ENCODE measurements around the gene CTBP2. TPM values are rescaled to one million over a fixed set of nuclear protein-coding genes. Genes with fewer than 3 reads are reported as not detected.

Gene CTBP2
- total RNA-seq, 1 experiment from 2014 or later = 125 TPM

- H3K27me3 ChIP-seq (ENCODE audit: control insufficient read depth, insufficient read depth, low read length) = no peaks in the 10 kb centered on the region
- POLR2A ChIA-PET = no interaction called here
- no peaks in the 10 kb centered on the region for H3K4me1 ChIP-seq (ENCODE audit: control insufficient read depth, insufficient read depth, low read length)
- no peak overlapping the region for H3K4me3 ChIP-seq (ENCODE audit: low read depth in 2 of 2, low read length in 2 of 2)
- CTCF ChIA-PET = no interaction called here
- ATAC-seq = no peak
- intact Hi-C loops (cut with micrococcal nuclease; ENCODE audit: unreplicated experiment) (no loop called here), in situ Hi-C loops (cut with HindIII; ENCODE audit: low pct_unique_long_range_greater_than_20kb, low sequenced_read_pairs) (no loop called here)
- no peak for TF ChIP-seq REST (IDR thresholded peaks at IDR 0.05; ENCODE audit: insufficient read depth in 1 of 2, low read depth in 2 of 2, low read length in 1 of 2)
- no peak for TF ChIP-seq POLR2AphosphoS5 (IDR thresholded peaks at IDR 0.05; ENCODE audit: low read depth, low read length)
- no peak for TF ChIP-seq CTCF (IDR thresholded peaks at IDR 0.05)
- TF ChIP-seq TCF7L2 (IDR thresholded peaks at IDR 0.05; ENCODE audit: low read depth, low read length) = no peak
- no peak for TF ChIP-seq SIN3A (IDR thresholded peaks at IDR 0.05; ENCODE audit: borderline replicate concordance, insufficient read depth, low read depth, low read length)
- H3K36me3 ChIP-seq (ENCODE audit: control insufficient read depth, insufficient read depth, low read length) = no peaks in the 10 kb centered on the region; the same call in none of the 2 replicates
- no peak for DNase-seq (ENCODE audit: low read depth, low spot score)
- H3K9me3 ChIP-seq (ENCODE audit: control insufficient read depth, insufficient read depth, low read depth, low read length) = no peaks in the 10 kb centered on the region
- no TSS peak for BruUV-seq (replicated peaks)
- H3K27ac ChIP-seq (ENCODE audit: low read length) = no peak overlapping the region
Observed at GRCh38 chr10:125007436-125007835, 152.9 kb downstream of the CTBP2 start.

GRCh38 chr10:125006921-125007426, 153.4 kb downstream of the CTBP2 start:
- H3K36me3 ChIP-seq (ENCODE audit: control insufficient read depth, insufficient read depth, low read length) = no peaks in the 10 kb centered on the region; the same call in none of the 2 replicates
- no peak for ATAC-seq
- no peak overlapping the region for H3K27ac ChIP-seq (ENCODE audit: low read length)
- CTCF ChIA-PET = no interaction called here
- no peak for TF ChIP-seq SIN3A (IDR thresholded peaks at IDR 0.05; ENCODE audit: borderline replicate concordance, insufficient read depth, low read depth, low read length)
- no peak for TF ChIP-seq POLR2AphosphoS5 (IDR thresholded peaks at IDR 0.05; ENCODE audit: low read depth, low read length)
- POLR2A ChIA-PET = no interaction called here
- no peak for DNase-seq (ENCODE audit: low read depth, low spot score)
- no TSS peak for BruUV-seq (replicated peaks)
- intact Hi-C loops (cut with micrococcal nuclease; ENCODE audit: unreplicated experiment) = no loop called here
- H3K27me3 ChIP-seq (ENCODE audit: control insufficient read depth, insufficient read depth, low read length) = no peaks in the 10 kb centered on the region
- no peaks in the 10 kb centered on the region for H3K9me3 ChIP-seq (ENCODE audit: control insufficient read depth, insufficient read depth, low read depth, low read length)
- no peak overlapping the region for H3K4me3 ChIP-seq (ENCODE audit: low read depth in 2 of 2, low read length in 2 of 2)
- H3K4me1 ChIP-seq (ENCODE audit: control insufficient read depth, insufficient read depth, low read length) = no peaks in the 10 kb centered on the region
- in situ Hi-C loops (cut with HindIII; ENCODE audit: low pct_unique_long_range_greater_than_20kb, low sequenced_read_pairs) = no loop called here

- intact Hi-C loops (cut with micrococcal nuclease; ENCODE audit: unreplicated experiment) = no loop called here
- no TSS peak for BruUV-seq (replicated peaks)
- CTCF ChIA-PET = no interaction called here
- no peaks in the 10 kb centered on the region for H3K4me1 ChIP-seq (ENCODE audit: control insufficient read depth, insufficient read depth, low read length)
- TF ChIP-seq SIN3A (IDR thresholded peaks at IDR 0.05; ENCODE audit: borderline replicate concordance, insufficient read depth, low read depth, low read length) (no peak), REST (IDR thresholded peaks at IDR 0.05; ENCODE audit: insufficient read depth in 1 of 2, low read depth in 2 of 2, low read length in 1 of 2) (no peak), CTCF (IDR thresholded peaks at IDR 0.05) (no peak), TCF7L2 (IDR thresholded peaks at IDR 0.05; ENCODE audit: low read depth, low read length) (no peak), POLR2AphosphoS5 (IDR thresholded peaks at IDR 0.05; ENCODE audit: low read depth, low read length) (no peak)
- POLR2A ChIA-PET = no interaction called here
- H3K36me3 ChIP-seq (ENCODE audit: control insufficient read depth, insufficient read depth, low read length) = no peaks in the 10 kb centered on the region; the same call in 1 of the 2 replicates
- H3K27me3 ChIP-seq (ENCODE audit: control insufficient read depth, insufficient read depth, low read length) = no peaks in the 10 kb centered on the region
- no peak overlapping the region for H3K4me3 ChIP-seq (ENCODE audit: low read depth in 2 of 2, low read length in 2 of 2)
- no peak for ATAC-seq
- H3K9me3 ChIP-seq (ENCODE audit: control insufficient read depth, insufficient read depth, low read depth, low read length) = no peaks in the 10 kb centered on the region
- DNase-seq (ENCODE audit: low read depth, low spot score) = no peak
- no peak overlapping the region for H3K27ac ChIP-seq (ENCODE audit: low read length)
- in situ Hi-C loops (cut with HindIII; ENCODE audit: low pct_unique_long_range_greater_than_20kb, low sequenced_read_pairs) = no loop called here
Observed at GRCh38 chr10:125006188-125006680, 154.1 kb downstream of the CTBP2 start.

All from Panc1 (cell line).